Prostate gland (tissue), 2 donors: ENCODE data around the gene PIEZO2. TPM values are rescaled to one million over a fixed set of nuclear protein-coding genes. Genes with fewer than 3 reads are reported as not detected.

ENCODE experiments used
- DNase-seq: peaks from one replicate; pipeline ENCODE4 v3.0.0-alpha.2; 2019; ENCODE audit warnings: low spot score
- H3K27ac ChIP-seq, 2 donors: fragments of 200-600 bp; sonication (generic); 2 replicates each; pipeline ENCODE4 v1.5.1; 2017 to 2019
- H3K27me3 ChIP-seq: fragments of 200-600 bp; sonication (generic); replicated peaks from 2 replicates; pipeline ENCODE4 v1.5.1; 2019; ENCODE audit not compliant: insufficient read depth
- H3K36me3 ChIP-seq, 2 donors: fragments of 200-600 bp; sonication (generic); 1 replicate in 1 of 2; 2 replicates in 1 of 2; pipeline versions ENCODE4 v1.5.1 to v1.8.1; 2017 to 2019
- H3K4me1 ChIP-seq: fragments of 200-600 bp; sonication (generic); replicated peaks from 2 replicates; pipeline ENCODE4 v1.5.1; 2019
- H3K4me3 ChIP-seq, 2 donors: fragments of 200-600 bp; sonication (generic); 2 replicates each; pipeline ENCODE4 v1.5.1; 2017 to 2019
- H3K9me3 ChIP-seq: fragments of 200-600 bp; sonication (generic); 2 replicates; pipeline ENCODE4 v1.5.1; 2017
- CTCF ChIP-seq, 4 experiments: fragments of 200-600 bp in 2 of 4; fragments of 450-650 bp in 2 of 4; sonication (generic) in 2 of 4; IDR thresholded peaks; 1 replicate in 3 of 4; 2 replicates in 1 of 4; pipeline ENCODE4 v1.5.1; 2016 to 2019; ENCODE audit warnings: antibody characterized with exemption in 4 of 4, mild to moderate bottlenecking in 2 of 4, moderate library complexity in 2 of 4
- POLR2A ChIP-seq: fragments of 450-650 bp; IDR thresholded peaks from one replicate; pipeline ENCODE4 v1.6.1; 2016; ENCODE audit warnings: antibody characterized with exemption, mild to moderate bottlenecking
- POLR2AphosphoS5 ChIP-seq: sonication (generic); formaldehyde crosslinking; IDR thresholded peaks from one replicate; pipeline ENCODE4 v1.6.1; 2017; ENCODE audit warnings: antibody characterized with exemption
- WGBS: methylation state at CpG from one replicate; pipeline ENCODE4 v1.1.5; 2018; 5-methylcytosine and 5-hydroxymethylcytosine counted together
- intact Hi-C: fragments of 100-400 bp; cut with DNase I; formaldehyde crosslinking; loops from one replicate; pipeline ENCODE4 v1.14.2; 2022
- total RNA-seq, 2 donors: library from RNA; depleted of rRNA; stranded (reverse); fragments of >200 nt; gene quantifications; one replicate each; pipeline ENCODE4 v1.1.0, GENCODE V29; 2016

Gene PIEZO2
- total RNA-seq, 2 donors from 2014 or later: 4.1 to 19.0 TPM

GRCh38 chr18:11020877-11021414 is 128.4 kb downstream of the PIEZO2 start:
- no peaks in the 10 kb centered on the region for H3K36me3 ChIP-seq
- H3K9me3 ChIP-seq: no peaks in the 10 kb centered on the region

GRCh38 chr18:11020161-11020853 is 129.1 kb downstream of the PIEZO2 start:
- Histone ChIP-seq H3K4me1 (no peaks in the 10 kb centered on the region), H3K4me3 (no peak overlapping the region), H3K36me3 (no peaks in the 10 kb centered on the region), H3K9me3 (no peaks in the 10 kb centered on the region), H3K27me3 (no peaks in the 10 kb centered on the region), H3K27ac (no peak overlapping the region)
- DNase-seq: no peak
- 22% methylated on average over 2 of the region's 2 CpGs for WGBS
- TF ChIP-seq POLR2A (no peak), POLR2AphosphoS5 (no peak), CTCF (IDR thresholded peaks at IDR 0.05) (no peak)
- intact Hi-C loops: no loop called here

More at GRCh38 chr18:11020877-11021414, 128.4 kb downstream of the PIEZO2 start:
- DNase-seq: no peak
- no peaks in the 10 kb centered on the region for H3K27me3 ChIP-seq
- H3K27ac ChIP-seq: no peak overlapping the region
- WGBS: 59% methylated on average over 6 of the region's 6 CpGs
- H3K4me1 ChIP-seq: no peaks in the 10 kb centered on the region
- TF ChIP-seq CTCF (IDR thresholded peaks at IDR 0.05): no peak
- TF ChIP-seq POLR2A: no peak
- no peak for TF ChIP-seq POLR2AphosphoS5
- intact Hi-C loops: no loop called here
- H3K4me3 ChIP-seq: no peak overlapping the region

- Histone ChIP-seq H3K9me3 (no peaks in the 10 kb centered on the region), H3K27ac (no peak overlapping the region), H3K4me3 (no peak overlapping the region), H3K27me3 (no peaks in the 10 kb centered on the region), H3K36me3 (no peaks in the 10 kb centered on the region), H3K4me1 (no peaks in the 10 kb centered on the region)
- DNase-seq: no peak
- WGBS: 71% methylated on average over 2 of the region's 2 CpGs
- TF ChIP-seq POLR2A: no peak
- TF ChIP-seq POLR2AphosphoS5: no peak
- TF ChIP-seq CTCF (IDR thresholded peaks at IDR 0.05): no peak
- intact Hi-C loops: no loop called here
Measured at GRCh38 chr18:11019295-11020105, 129.9 kb downstream of the PIEZO2 start.

GRCh38 chr18:11009869-11010268 is 139.5 kb downstream of the PIEZO2 start:
- Histone ChIP-seq H3K36me3 (no peaks in the 10 kb centered on the region), H3K27ac (no peak overlapping the region), H3K4me3 (no peak overlapping the region), H3K4me1 (no peaks in the 10 kb centered on the region), H3K27me3 (no peaks in the 10 kb centered on the region), H3K9me3 (no peaks in the 10 kb centered on the region)
- no peak for DNase-seq
- intact Hi-C loops: no loop called here
- TF ChIP-seq POLR2AphosphoS5 (no peak), CTCF (IDR thresholded peaks at IDR 0.05) (no peak), POLR2A (no peak)
- WGBS: 74% methylated on average over 3 of the region's 3 CpGs
